H1 (cell line): ENCODE measurements around the gene MRPS12. TPM values are rescaled to one million over a fixed set of nuclear protein-coding genes. Genes with fewer than 3 reads are reported as not detected.

Experiments
- CTCF ChIA-PET: fragments of 300-600 bp; sonication (Branson Sonifier 250); formaldehyde crosslinking; loops from one replicate; lab custom pipeline; 2021; ENCODE audit not compliant: partially characterized antibody; lab: Charles Lee
- POLR2A ChIA-PET: fragments of 300-600 bp; sonication (Branson Sonifier 250); formaldehyde crosslinking; loops from one replicate; lab custom pipeline; 2021; ENCODE audit warnings: inconsistent platforms; ENCODE audit not compliant: partially characterized antibody; lab: Charles Lee
- DNase-seq, 2 experiments: peaks; one replicate each; pipeline versions ENCODE4 v3.0.0 to v3.0.0-alpha.2; 2010 to 2022; ENCODE audit warnings: low spot score in 2 of 2, low read depth in 1 of 2, mixed read lengths in 1 of 2
- FAIRE-seq: peaks from 2 replicates; lab custom pipeline; 2011; peaks lifted over from hg19 to GRCh38; lab: Jason Lieb, UNC
- H2AFZ ChIP-seq: 2 replicates; pipeline ENCODE4 v1.8.1; 2012; ENCODE audit warnings: low read length, inconsistent platforms
- H2AK5ac ChIP-seq: 2 replicates; pipeline ENCODE4 v1.6.1; 2013; ENCODE audit warnings: low read depth, low read length
- H2BK120ac ChIP-seq: replicated peaks from 2 replicates; pipeline ENCODE3; 2013; ENCODE audit warnings: low read depth, low read length, inconsistent platforms
- H2BK12ac ChIP-seq: 2 replicates; pipeline ENCODE4 v1.6.1; 2013; ENCODE audit warnings: low read depth, low read length
- H2BK15ac ChIP-seq: 2 replicates; pipeline ENCODE4 v1.6.1; 2013; ENCODE audit warnings: low read length
- H2BK20ac ChIP-seq: 2 replicates; pipeline ENCODE4 v1.6.1; 2013; ENCODE audit warnings: low read length
- H2BK5ac ChIP-seq: 2 replicates; pipeline ENCODE4 v1.6.1; 2013; ENCODE audit warnings: low read depth, low read length
- H3K14ac ChIP-seq: 2 replicates; pipeline ENCODE4 v1.6.1; 2013; ENCODE audit warnings: inconsistent platforms; ENCODE audit not compliant: insufficient read length
- H3K18ac ChIP-seq: 2 replicates; pipeline ENCODE4 v1.6.1; 2013; ENCODE audit warnings: low read length; ENCODE audit errors: extremely low read depth
- H3K23ac ChIP-seq: 2 replicates; pipeline ENCODE4 v1.6.1; 2013; ENCODE audit warnings: inconsistent platforms; ENCODE audit not compliant: insufficient read length
- H3K23me2 ChIP-seq: 2 replicates; pipeline ENCODE4 v1.6.1; 2013; ENCODE audit warnings: low read depth, low read length
- H3K27ac ChIP-seq: 2 replicates; pipeline ENCODE4 v1.6.1; 2011; ENCODE audit warnings: low read depth, low read length, inconsistent platforms
- H3K27me3 ChIP-seq, 4 experiments: replicated peaks in 1 of 4; 1 replicate in 1 of 4; 2 replicates in 3 of 4; pipeline versions ENCODE4 v1.6.1 to v1.8.1; 2011 to 2013; ENCODE audit warnings: low read length in 3 of 4, mild to moderate bottlenecking in 3 of 4, inconsistent platforms in 2 of 4, mixed read lengths in 2 of 4, moderate library complexity in 1 of 4; ENCODE audit not compliant: control insufficient read depth in 3 of 4, insufficient read depth in 3 of 4; ENCODE audit errors: extremely low read depth in 1 of 4
- H3K36me3 ChIP-seq, 4 experiments: 2 replicates each; pipeline versions ENCODE4 v1.6.1 to v1.8.1; 2011 to 2013; ENCODE audit warnings: mild to moderate bottlenecking in 4 of 4, low read length in 3 of 4, moderate library complexity in 2 of 4, control low read depth in 1 of 4, inconsistent platforms in 1 of 4; ENCODE audit not compliant: insufficient read depth in 4 of 4, control insufficient read depth in 2 of 4
- H3K4ac ChIP-seq: replicated peaks from 2 replicates; pipeline ENCODE3; 2013; ENCODE audit warnings: low read length, low read depth, mixed read lengths, inconsistent platforms; ENCODE audit not compliant: insufficient read length
- H3K4me1 ChIP-seq, 4 experiments: replicated peaks in 1 of 4; 1 replicate in 1 of 4; 2 replicates in 3 of 4; pipeline versions ENCODE4 v1.6.1 to v1.8.1; 2011 to 2013; ENCODE audit warnings: low read length in 3 of 4, inconsistent platforms in 2 of 4, mixed read lengths in 1 of 4; ENCODE audit not compliant: insufficient read depth in 4 of 4, control insufficient read depth in 3 of 4
- H3K4me2 ChIP-seq, 2 experiments: 2 replicates each; pipeline versions ENCODE4 v1.6.1 to v1.8.1; 2011 to 2013; ENCODE audit warnings: low read depth in 2 of 2, low read length in 2 of 2, control low read depth in 1 of 2, inconsistent platforms in 1 of 2, mild to moderate bottlenecking in 1 of 2; ENCODE audit not compliant: insufficient read depth in 1 of 2
- H3K4me3 ChIP-seq, 4 experiments: fragments of 200-600, 300-600 bp in 1 of 4; sonication (generic), shearing (Covaris generic), sonication (Bioruptor Twin) in 1 of 4; 2 replicates each; pipeline versions ENCODE4 v1.5.1 to v1.8.1; 2011 to 2016; ENCODE audit warnings: low read length in 4 of 4, low read depth in 3 of 4, control low read depth in 2 of 4, inconsistent platforms in 2 of 4, mild to moderate bottlenecking in 2 of 4, mixed read lengths in 1 of 4, moderate library complexity in 1 of 4; ENCODE audit not compliant: insufficient read depth in 2 of 4; ENCODE audit errors: extremely low read depth in 1 of 4
- H3K56ac ChIP-seq: replicated peaks from 2 replicates; pipeline ENCODE3; 2013; ENCODE audit warnings: low read depth, mild to moderate bottlenecking, mixed read lengths, low read length, inconsistent platforms; ENCODE audit not compliant: insufficient read length
- H3K79me1 ChIP-seq: 2 replicates; pipeline ENCODE4 v1.6.1; 2013; ENCODE audit warnings: low read depth, low read length, control low read depth
- H3K79me2 ChIP-seq, 2 experiments: 2 replicates each; pipeline versions ENCODE4 v1.6.1 to v1.8.1; 2012 to 2013; ENCODE audit warnings: low read length in 2 of 2, mild to moderate bottlenecking in 2 of 2, inconsistent platforms in 1 of 2; ENCODE audit not compliant: insufficient read depth in 2 of 2, control insufficient read depth in 1 of 2
- H3K9ac ChIP-seq, 4 experiments: replicated peaks in 1 of 4; 1 replicate in 1 of 4; 2 replicates in 3 of 4; pipeline versions ENCODE4 v1.6.1 to v1.8.1; 2011 to 2013; ENCODE audit warnings: low read depth in 3 of 4, low read length in 3 of 4, control low read depth in 2 of 4, mild to moderate bottlenecking in 2 of 4, moderate library complexity in 2 of 4, inconsistent platforms in 1 of 4; ENCODE audit errors: extremely low read depth in 1 of 4
- H3K9me3 ChIP-seq, 2 experiments: 2 replicates each; pipeline versions ENCODE4 v1.6.1 to v1.8.1; 2012 to 2013; ENCODE audit warnings: mild to moderate bottlenecking in 2 of 2, moderate library complexity in 2 of 2, control low read depth in 1 of 2, inconsistent platforms in 1 of 2, low read depth in 1 of 2, low read length in 1 of 2, mixed read lengths in 1 of 2; ENCODE audit not compliant: insufficient read depth in 2 of 2
- H4K20me1 ChIP-seq, 2 experiments: replicated peaks in 1 of 2; 2 replicates each; pipeline versions ENCODE3 to v1.8.1; 2011 to 2013; ENCODE audit warnings: inconsistent platforms in 2 of 2, low read length in 2 of 2, mild to moderate bottlenecking in 1 of 2; ENCODE audit not compliant: insufficient read depth in 2 of 2, control insufficient read depth in 1 of 2
- H4K5ac ChIP-seq: 2 replicates; pipeline ENCODE4 v1.6.1; 2013; ENCODE audit warnings: low read length, low read depth, mixed read lengths, inconsistent platforms; ENCODE audit not compliant: insufficient read length
- H4K8ac ChIP-seq: 2 replicates; pipeline ENCODE4 v1.8.0; 2013; ENCODE audit warnings: mild to moderate bottlenecking, moderate library complexity, low read length, inconsistent platforms; ENCODE audit not compliant: insufficient read depth; ENCODE audit errors: extremely low read depth
- H4K91ac ChIP-seq: replicated peaks from 2 replicates; pipeline ENCODE3; 2013; ENCODE audit warnings: low read length, mixed read lengths, inconsistent platforms; ENCODE audit not compliant: insufficient read length
- RFX5 ChIP-seq: IDR thresholded peaks from 2 replicates; pipeline ENCODE4 v1.6.1; 2011; ENCODE audit warnings: low read depth, low read length, improper control_type of control experiment, borderline replicate concordance
- SP4 ChIP-seq: IDR thresholded peaks from 2 replicates; pipeline ENCODE4 v1.6.1; 2012; ENCODE audit warnings: low read length, inconsistent platforms
- TEAD4 ChIP-seq: IDR thresholded peaks from 2 replicates; pipeline ENCODE4 v1.6.1; 2012; ENCODE audit warnings: low read depth, low read length, inconsistent platforms, mixed read lengths
- WGBS, 2 experiments: shearing (Covaris generic) in 1 of 2; methylation state at CpG; one replicate each; pipeline versions ENCODE4 v1.1.6 to v1.1.7; 2013 to 2015; ENCODE audit warnings: low lambda C conversion rate in 2 of 2, mixed read lengths in 2 of 2, inconsistent platforms in 1 of 2, low coverage in 1 of 2, missing lambda C conversion rate in 1 of 2; ENCODE audit not compliant: insufficient replicate concordance in 2 of 2, insufficient coverage in 1 of 2, insufficient read length in 1 of 2; ENCODE audit errors: extremely low coverage in 1 of 2, missing lambda C conversion rate in 1 of 2; 5-methylcytosine and 5-hydroxymethylcytosine counted together
- long read RNA-seq, 2 experiments: library from RNA in 1 of 2; library from capped mRNA in 1 of 2; stranded (forward); transcript quantifications; one replicate each; pipeline ENCODE4 v2.0.0, GENCODE V29; 2021; ENCODE audit warnings: inconsistent platforms in 1 of 2
- polyA minus RNA-seq, 3 experiments: library from RNA; depleted of rRNA, polyadenylated mRNA; stranded (reverse); fragments of >200 nt; gene quantifications; 1 replicate in 2 of 3; 2 replicates in 1 of 3; pipeline ENCODE4 v1.2.3, GENCODE V29; 2011
- polyA plus RNA-seq, 7 experiments: library from polyadenylated mRNA; depleted of rRNA in 3 of 7; stranded (reverse) in 5 of 7; unstranded in 2 of 7; fragments of >200 nt in 5 of 7; fragments of 200-250 nt in 2 of 7; gene quantifications; 1 replicate in 5 of 7; 2 replicates in 1 of 7; 4 replicates in 1 of 7; pipeline versions ENCODE4 v1.2.1 to v1.2.3, GENCODE V29; 2011 to 2013; ENCODE audit warnings: missing spikeins in 2 of 7, mixed read lengths in 2 of 7
- total RNA-seq: library from RNA; stranded (reverse); fragmentation: NEBNext Ultra II Directional; extraction: Animal tissue kit (Norgen Biotek cat#: 25700); gene quantifications from 2 replicates; pipeline ENCODE4 v1.2.1, GENCODE V29; 2021
- TF ChIP-seq, protein P1 (sequence below): IDR thresholded peaks from 2 replicates; pipeline ENCODE4 v1.6.1; 2012; ENCODE audit warnings: low read length, inconsistent platforms

Gene MRPS12
- total RNA-seq (79.0 and 87.6 TPM in 2 replicates), polyA plus RNA-seq (2011; rRNA removed) (175 and 190 TPM in 2 replicates), polyA minus RNA-seq (2011; rRNA and poly(A)+ RNA removed) (23.0 and 28.4 TPM in 2 replicates)
- polyA plus RNA-seq (2011; cell fraction: cytosol; rRNA removed), result 101 TPM
- 91.2 TPM for polyA plus RNA-seq (2011; cell fraction: nucleus; rRNA removed)
- polyA plus RNA-seq (2012, experiment 1 of 2), result 52.6 to 78.0 TPM (median 73.3 TPM) in 4 replicates
- polyA plus RNA-seq (2012, experiment 2 of 2), result 115 TPM
- polyA plus RNA-seq (2013, experiment 1 of 2), result 73.9 TPM
- 75.5 TPM for polyA plus RNA-seq (2013, experiment 2 of 2)
- 34.9 TPM for polyA minus RNA-seq (2011; cell fraction: cytosol; rRNA and poly(A)+ RNA removed)
- polyA minus RNA-seq (2011; cell fraction: nucleus; rRNA and poly(A)+ RNA removed), result 28.9 TPM
- long read RNA-seq, experiment 1, transcript MRPS12-201 (3 exons, 1,207 nt), result minor isoform, 16 of 117 reads
- long read RNA-seq, experiment 1, transcript MRPS12-203 (2 exons, 1,220 nt), result minor isoform, 22 of 117 reads
- long read RNA-seq, experiment 1, transcript MRPS12-202 (3 exons, 929 nt), result major isoform, 39 of 117 reads
- long read RNA-seq, experiment 1, partial matches to known transcripts, result 34 of 117 reads
- long read RNA-seq, experiment 1, other reads (novel, unspliced or antisense), result 6 of 117 reads
- long read RNA-seq, experiment 2, transcript MRPS12-201 (3 exons, 1,207 nt), result minor isoform, 89 of 240 reads
- long read RNA-seq, experiment 2, transcript MRPS12-203 (2 exons, 1,220 nt), result minor isoform, 19 of 240 reads
- long read RNA-seq, experiment 2, transcript MRPS12-202 (3 exons, 929 nt), result major isoform, 130 of 240 reads
- long read RNA-seq, experiment 2, partial matches to known transcripts, result 0 of 240 reads
- long read RNA-seq, experiment 2, other reads (novel, unspliced or antisense), result 2 of 240 reads

DNA sequence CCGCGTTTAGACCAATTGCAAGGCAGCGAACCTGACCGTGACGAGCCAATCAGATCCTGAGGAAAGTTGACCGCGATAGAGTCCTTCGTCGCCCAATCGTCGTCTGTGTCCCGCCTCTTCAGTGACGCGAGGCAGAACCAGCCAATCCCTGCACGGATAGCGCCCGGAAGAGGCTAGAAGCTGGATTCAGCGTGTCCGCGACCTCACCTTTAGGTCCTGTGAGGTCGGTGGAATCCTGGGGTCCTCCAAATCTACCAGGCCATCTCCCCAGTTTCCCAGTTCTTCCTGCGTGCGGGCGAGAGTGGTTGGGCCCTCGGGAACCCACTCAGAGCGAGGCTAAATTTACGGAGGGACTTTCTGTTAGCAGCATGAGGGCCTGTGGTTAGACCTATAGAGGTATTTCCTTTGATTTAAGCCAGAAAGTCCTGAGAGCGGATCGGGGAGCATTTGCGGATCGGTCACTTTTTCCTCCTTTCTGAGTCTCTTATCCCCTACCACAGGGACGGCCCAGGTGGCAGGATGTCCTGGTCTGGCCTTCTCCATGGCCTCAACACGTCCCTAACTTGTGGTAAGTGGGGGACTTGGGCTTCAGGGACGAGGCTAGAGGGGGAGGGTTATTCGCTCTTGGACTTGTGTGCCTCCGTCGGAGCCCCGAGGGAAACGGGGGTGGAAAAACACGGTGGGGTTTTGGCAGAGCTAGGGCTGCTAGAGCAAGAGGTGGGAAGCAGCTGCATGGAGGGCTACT is at the start of gene MRPS12:
MRPS12 (plus strand) TSS at position 169 of the 745 bp plus-strand sequence; CDS start at position 520, 351 bp downstream.
- Histone ChIP-seq H3K56ac (peak within 1 kb of the TSS; percentile 80), H3K23me2 (peaks cover 4% of the 10 kb centered on the region; the same call in 1 of the 2 replicates), H2AK5ac (peak within 1 kb of the TSS; percentile 6; the same call in 1 of the 2 replicates), H3K23ac (no peak within 1 kb of the TSS), H3K9ac (peak within 1 kb of the TSS; percentile 93 to 99 (median 96)), H3K14ac (no peak within 1 kb of the TSS), H3K79me1 (peaks cover 18% of the 10 kb centered on the region), H3K4me2 (peak within 1 kb of the TSS; percentile 69 to 89), H3K4me3 (peak within 1 kb of the TSS; percentile 62 to 93 (median 86)), H3K18ac (peak within 1 kb of the TSS; percentile 99), H2BK20ac (peak within 1 kb of the TSS; percentile 51), H2BK5ac (peak within 1 kb of the TSS; percentile 98), H2BK12ac (peak within 1 kb of the TSS; percentile 89), H3K79me2 (peaks cover 0 to 47% of the 10 kb centered on the region in 2 experiments; a peak in 2 of 4 replicates), H4K91ac (peak within 1 kb of the TSS; percentile 71), H3K9me3 (peaks cover 9 to 11% of the 10 kb centered on the region in 2 experiments), H2BK15ac (peak within 1 kb of the TSS; percentile 95; the same call in 1 of the 2 replicates), H3K36me3 (peaks cover 5 to 26% (median 15%) of the 10 kb centered on the region in 4 experiments; a peak in 7 of 8 replicates), H3K27ac (peak within 1 kb of the TSS; percentile 97), H2BK120ac (no peak within 1 kb of the TSS), H4K8ac (peak within 1 kb of the TSS; percentile 100; the same call in 1 of the 2 replicates), H3K4ac (peak within 1 kb of the TSS; percentile 34), H2AFZ (peak within 1 kb of the TSS; percentile 36; the same call in 1 of the 2 replicates), H3K27me3 (no peaks in the 10 kb centered on the region), H4K20me1 (peaks cover 0 to 1% of the 10 kb centered on the region in 2 experiments), H3K4me1 (peaks cover 0 to 2% (median under 1%) of the 10 kb centered on the region in 4 experiments; a peak in 3 of 7 replicates), H4K5ac (peak within 1 kb of the TSS; percentile 99)
- ChIA-PET POLR2A (interaction anchor here (0.6 to 3.1 kb wide), 30 partner anchors 10 to 528 kb away, joined by 3 to 36 read pairs (median 4); partner anchors contain the start of genes ECH1, FAM98C, NFKBIB and SIRT2), CTCF (interaction anchor here (1.0 to 9.8 kb wide), 17 partner anchors 10 to 294 kb away, joined by 3 to 120 read pairs (median 5); partner anchors contain the start of genes ECH1 and NFKBIB)
- peak in 1 of 2 experiments; percentile 99 for DNase-seq
- 1% methylated on average over 37 of the region's 40 CpGs; no CpG with 5 or more reads in 1 of the 2 experiments for WGBS, 2 experiments
- FAIRE-seq, result peak; percentile 94
- TF ChIP-seq TEAD4 (no peak), SP4 (no peak; the same call in 1 of the 2 replicates), RFX5 (no peak)
- TF ChIP-seq, protein P1, sequence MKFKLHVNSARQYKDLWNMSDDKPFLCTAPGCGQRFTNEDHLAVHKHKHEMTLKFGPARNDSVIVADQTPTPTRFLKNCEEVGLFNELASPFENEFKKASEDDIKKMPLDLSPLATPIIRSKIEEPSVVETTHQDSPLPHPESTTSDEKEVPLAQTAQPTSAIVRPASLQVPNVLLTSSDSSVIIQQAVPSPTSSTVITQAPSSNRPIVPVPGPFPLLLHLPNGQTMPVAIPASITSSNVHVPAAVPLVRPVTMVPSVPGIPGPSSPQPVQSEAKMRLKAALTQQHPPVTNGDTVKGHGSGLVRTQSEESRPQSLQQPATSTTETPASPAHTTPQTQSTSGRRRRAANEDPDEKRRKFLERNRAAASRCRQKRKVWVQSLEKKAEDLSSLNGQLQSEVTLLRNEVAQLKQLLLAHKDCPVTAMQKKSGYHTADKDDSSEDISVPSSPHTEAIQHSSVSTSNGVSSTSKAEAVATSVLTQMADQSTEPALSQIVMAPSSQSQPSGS, result no peak
